Loucy (cell line): ENCODE data around the gene RAD51C.
"Not testable (repeated sequence)": the region's sequence is repeated elsewhere in the genome, so short reads cannot be mapped to it uniquely, and the experiment has no call there.

Experiments used
- H2AFZ ChIP-seq: fragments of 200-600 bp; sonication (generic); 2 replicates; pipeline ENCODE4 v1.6.0; 2016; ENCODE audit warnings: antibody characterized with exemption, mild to moderate bottlenecking, low read length, moderate library complexity
- H3F3A ChIP-seq: fragments of 200-600 bp; 2 replicates; pipeline ENCODE4 v1.6.0; 2016; ENCODE audit warnings: antibody characterized with exemption, low read depth, mild to moderate bottlenecking
- H3K27me3 ChIP-seq: fragments of 200-600 bp; sonication (generic); 2 replicates; pipeline ENCODE4 v1.6.1; 2014; ENCODE audit warnings: low read length, mild to moderate bottlenecking; ENCODE audit not compliant: insufficient read depth, poor library complexity, severe bottlenecking
- H3K36me3 ChIP-seq: fragments of 200-600 bp; sonication (generic); 2 replicates; pipeline ENCODE4 v1.6.1; 2016; ENCODE audit warnings: low read length; ENCODE audit not compliant: insufficient read depth
- H3K4me1 ChIP-seq: fragments of 200-600 bp; sonication (generic); 2 replicates; pipeline ENCODE4 v1.5.1; 2014; ENCODE audit warnings: low read length, mild to moderate bottlenecking; ENCODE audit not compliant: insufficient read depth, poor library complexity, severe bottlenecking
- H3K4me2 ChIP-seq: fragments of 200-600 bp; sonication (generic); 2 replicates; pipeline ENCODE4 v1.6.0; 2014; ENCODE audit warnings: antibody characterized with exemption, low read length, low read depth, mild to moderate bottlenecking; ENCODE audit not compliant: poor library complexity, severe bottlenecking
- H3K4me3 ChIP-seq: fragments of 200-600 bp; sonication (generic); 2 replicates; pipeline ENCODE4 v1.5.1; 2014; ENCODE audit warnings: low read length, mild to moderate bottlenecking, mixed read lengths; ENCODE audit not compliant: poor library complexity, severe bottlenecking
- H3K79me2 ChIP-seq: fragments of 200-600 bp; sonication (generic); 2 replicates; pipeline ENCODE4 v1.6.1; 2014; ENCODE audit warnings: low read length; ENCODE audit not compliant: insufficient read depth
- H3K9ac ChIP-seq: fragments of 200-600 bp; sonication (generic); 2 replicates; pipeline ENCODE4 v1.6.0; 2014; ENCODE audit warnings: mild to moderate bottlenecking, low read depth, low read length, moderate library complexity; ENCODE audit not compliant: poor library complexity, severe bottlenecking
- H3K9me2 ChIP-seq: fragments of 200-600 bp; sonication (generic); replicated peaks from 2 replicates; pipeline ENCODE4 v1.6.1; 2016; ENCODE audit warnings: low read depth, low read length, mixed read lengths
- H3K9me3 ChIP-seq: fragments of 200-600 bp; sonication (generic); 2 replicates; pipeline ENCODE4 v1.6.1; 2014; ENCODE audit warnings: mild to moderate bottlenecking, antibody characterized with exemption, low read length, low read depth; ENCODE audit not compliant: insufficient read depth
- H4K20me1 ChIP-seq: fragments of 200-600 bp; sonication (generic); 2 replicates; pipeline ENCODE4 v1.6.0; 2014; ENCODE audit warnings: antibody characterized with exemption, low read length, mild to moderate bottlenecking; ENCODE audit not compliant: insufficient read depth, poor library complexity, severe bottlenecking
- EZH2phosphoT487 ChIP-seq: fragments of 200-600 bp; IDR thresholded peaks from 2 replicates; pipeline ENCODE4 v1.6.1; 2018; ENCODE audit warnings: antibody characterized with exemption, mild to moderate bottlenecking, moderate library complexity, borderline replicate concordance
- TF ChIP-seq, protein P1 (sequence below): fragments of 200-600 bp; sonication (generic); conservative IDR thresholded peaks from 2 replicates; pipeline ENCODE4 v1.5.1; 2014; ENCODE audit warnings: mild to moderate bottlenecking, antibody characterized with exemption, low read length

Gene RAD51C

DNA sequence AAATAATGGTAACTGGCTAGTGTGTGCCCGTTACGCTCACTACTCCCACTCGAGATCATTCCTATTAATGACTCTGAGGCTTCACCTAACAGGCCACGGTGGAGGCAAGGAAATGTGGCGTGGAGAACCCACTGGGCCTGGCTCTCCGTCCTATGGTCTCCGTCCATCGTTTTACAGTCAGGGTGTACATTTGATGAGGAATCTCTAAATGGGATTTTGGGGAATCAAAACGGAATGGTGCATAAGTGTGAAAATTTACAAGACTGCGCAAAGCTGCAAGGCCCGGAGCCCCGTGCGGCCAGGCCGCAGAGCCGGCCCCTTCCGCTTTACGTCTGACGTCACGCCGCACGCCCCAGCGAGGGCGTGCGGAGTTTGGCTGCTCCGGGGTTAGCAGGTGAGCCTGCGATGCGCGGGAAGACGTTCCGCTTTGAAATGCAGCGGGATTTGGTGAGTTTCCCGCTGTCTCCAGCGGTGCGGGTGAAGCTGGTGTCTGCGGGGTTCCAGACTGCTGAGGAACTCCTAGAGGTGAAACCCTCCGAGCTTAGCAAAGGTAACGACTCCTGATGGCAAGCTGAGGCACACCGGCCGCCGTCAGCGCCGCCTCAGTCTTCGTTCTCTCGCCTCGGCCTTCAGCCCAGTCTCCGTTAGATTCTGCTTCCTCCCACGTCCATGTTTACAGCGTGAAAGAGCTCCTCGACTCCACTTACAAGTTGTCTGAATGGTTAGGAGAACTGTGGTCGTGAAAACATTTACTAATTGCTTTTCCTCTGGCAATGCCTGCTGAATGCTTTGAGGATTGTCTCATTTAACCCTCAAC lies at the start of gene RAD51C:
RAD51C (plus strand) TSS at position 364 of the 817 bp plus-strand sequence; CDS start at position 406, 42 bp downstream.
- peaks cover 5% of the 10 kb centered on the region for H4K20me1 ChIP-seq
- H3K4me3 ChIP-seq: peak within 1 kb of the TSS; percentile 83
- TF ChIP-seq, protein P1, sequence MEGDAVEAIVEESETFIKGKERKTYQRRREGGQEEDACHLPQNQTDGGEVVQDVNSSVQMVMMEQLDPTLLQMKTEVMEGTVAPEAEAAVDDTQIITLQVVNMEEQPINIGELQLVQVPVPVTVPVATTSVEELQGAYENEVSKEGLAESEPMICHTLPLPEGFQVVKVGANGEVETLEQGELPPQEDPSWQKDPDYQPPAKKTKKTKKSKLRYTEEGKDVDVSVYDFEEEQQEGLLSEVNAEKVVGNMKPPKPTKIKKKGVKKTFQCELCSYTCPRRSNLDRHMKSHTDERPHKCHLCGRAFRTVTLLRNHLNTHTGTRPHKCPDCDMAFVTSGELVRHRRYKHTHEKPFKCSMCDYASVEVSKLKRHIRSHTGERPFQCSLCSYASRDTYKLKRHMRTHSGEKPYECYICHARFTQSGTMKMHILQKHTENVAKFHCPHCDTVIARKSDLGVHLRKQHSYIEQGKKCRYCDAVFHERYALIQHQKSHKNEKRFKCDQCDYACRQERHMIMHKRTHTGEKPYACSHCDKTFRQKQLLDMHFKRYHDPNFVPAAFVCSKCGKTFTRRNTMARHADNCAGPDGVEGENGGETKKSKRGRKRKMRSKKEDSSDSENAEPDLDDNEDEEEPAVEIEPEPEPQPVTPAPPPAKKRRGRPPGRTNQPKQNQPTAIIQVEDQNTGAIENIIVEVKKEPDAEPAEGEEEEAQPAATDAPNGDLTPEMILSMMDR: no peak
- no peak for TF ChIP-seq EZH2phosphoT487
- peaks cover 35% of the 10 kb centered on the region for H3K79me2 ChIP-seq
- H3K9me3 ChIP-seq: no peaks in the 10 kb centered on the region
- H3K9ac ChIP-seq: peak within 1 kb of the TSS; percentile 94
- H2AFZ ChIP-seq: peak within 1 kb of the TSS; percentile 98
- no peaks in the 10 kb centered on the region for H3K9me2 ChIP-seq
- no peaks in the 10 kb centered on the region for H3F3A ChIP-seq
- H3K27me3 ChIP-seq: peaks cover 4% of the 10 kb centered on the region
- peaks cover 31% of the 10 kb centered on the region for H3K4me1 ChIP-seq
- H3K36me3 ChIP-seq: no peaks in the 10 kb centered on the region
- peak within 1 kb of the TSS; percentile 78 for H3K4me2 ChIP-seq

DNA sequence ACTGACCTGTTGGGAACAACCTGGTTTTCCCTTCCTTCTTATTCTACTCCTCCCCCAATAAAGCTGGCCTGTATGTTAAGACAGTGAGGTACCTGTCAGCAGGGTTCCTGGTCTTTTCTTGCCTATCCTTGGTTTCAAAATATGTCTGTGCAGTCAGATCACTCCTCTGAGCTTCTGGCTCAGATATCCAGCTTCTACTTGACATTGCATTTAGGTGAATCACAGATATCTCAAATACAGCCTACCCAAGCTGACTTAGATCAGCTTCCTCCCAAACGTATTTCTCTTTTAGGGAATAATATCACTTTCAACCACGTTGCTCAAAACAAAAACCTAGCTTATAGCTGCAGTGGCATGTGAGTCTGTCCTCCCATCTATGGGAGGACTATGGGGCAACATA lies 49.3 kb upstream of the RAD51C start:
- H3K4me1 ChIP-seq: peaks cover 7% of the 10 kb centered on the region
- H3K4me2 ChIP-seq: no peak overlapping the region

DNA sequence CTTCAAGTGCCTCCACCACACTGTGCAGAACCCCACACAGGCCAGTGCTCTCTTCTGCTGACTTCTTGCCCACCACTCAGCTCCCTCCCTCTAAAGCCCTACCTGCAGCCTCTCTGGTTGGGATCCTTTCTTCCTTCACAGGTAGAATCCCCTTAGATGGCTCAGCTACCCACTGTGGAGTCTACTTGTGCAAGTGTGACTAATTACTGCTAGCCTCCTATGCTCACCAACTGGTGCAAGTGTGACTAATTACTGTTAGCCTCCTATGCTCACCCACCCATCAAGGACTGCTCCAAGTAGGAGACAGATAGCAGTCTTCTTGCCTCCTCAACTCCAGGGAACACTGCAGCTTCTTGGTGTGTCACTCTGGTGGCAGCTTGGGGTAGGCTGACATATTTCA lies 44.2 kb upstream of the RAD51C start:
- Histone ChIP-seq H3K36me3 (no peaks in the 10 kb centered on the region), H4K20me1 (no peaks in the 10 kb centered on the region), H3K4me3 (no peak overlapping the region), H3K79me2 (no peaks in the 10 kb centered on the region), H3K4me2 (no peak overlapping the region), H3K9me2 (no peaks in the 10 kb centered on the region), H3K9me3 (no peaks in the 10 kb centered on the region), H3K4me1 (peaks cover 5% of the 10 kb centered on the region), H3K27me3 (no peaks in the 10 kb centered on the region), H2AFZ (no peak overlapping the region), H3F3A (no peaks in the 10 kb centered on the region), H3K9ac (no peak overlapping the region)
- TF ChIP-seq EZH2phosphoT487: no peak
- TF ChIP-seq, protein P1: no peak

More for the DNA sequence above, 49.3 kb upstream of the RAD51C start:
- no peak for TF ChIP-seq EZH2phosphoT487
- TF ChIP-seq, protein P1: no peak
- Histone ChIP-seq H3K79me2 (no peaks in the 10 kb centered on the region), H3K9ac (no peak overlapping the region), H3F3A (no peaks in the 10 kb centered on the region), H3K9me3 (no peaks in the 10 kb centered on the region), H3K4me3 (no peak overlapping the region), H4K20me1 (no peaks in the 10 kb centered on the region), H3K27me3 (no peaks in the 10 kb centered on the region), H3K36me3 (no peaks in the 10 kb centered on the region), H3K9me2 (no peaks in the 10 kb centered on the region), H2AFZ (no peak overlapping the region; the same call in 1 of the 2 replicates)

DNA sequence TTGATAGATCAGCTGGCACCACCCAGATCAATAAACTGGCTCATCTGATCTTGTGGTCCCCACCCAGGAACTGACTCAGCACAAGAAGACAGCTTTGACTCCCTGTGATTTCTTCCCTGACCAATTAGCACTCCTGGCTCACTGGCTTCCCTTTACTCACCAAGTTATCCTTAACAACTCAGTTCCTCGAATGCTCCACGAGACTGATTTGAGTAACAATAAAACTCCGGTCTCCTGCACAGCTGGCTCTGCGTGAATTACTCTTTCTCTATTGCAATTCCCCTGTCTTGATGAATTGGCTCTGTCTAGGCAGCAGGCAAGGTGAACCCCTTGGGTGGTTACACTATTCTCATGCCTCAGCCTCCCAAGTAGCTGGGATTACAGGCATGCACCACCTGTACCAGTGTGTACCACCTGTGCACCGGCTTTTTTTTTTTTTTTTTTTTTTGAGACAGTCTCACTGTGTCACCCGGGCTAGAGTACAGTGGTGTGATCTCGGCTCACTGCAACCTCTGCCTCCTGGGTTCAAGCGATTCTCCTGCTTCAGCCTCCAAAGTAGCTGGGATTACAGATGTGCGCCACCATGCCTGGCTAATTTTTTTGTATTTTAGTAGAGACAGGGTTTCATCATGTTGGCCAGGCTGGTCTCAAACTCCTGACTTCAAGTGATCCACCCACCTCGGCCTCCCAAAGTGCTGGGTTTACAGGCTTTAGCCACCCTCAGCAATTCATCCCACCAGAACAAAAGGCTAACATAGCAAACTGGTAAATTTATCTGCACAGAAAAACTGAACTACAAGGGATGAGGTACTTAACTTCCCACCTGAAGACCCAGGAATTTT lies 34.2 kb upstream of the RAD51C start:
- H4K20me1 ChIP-seq, H3K27me3 ChIP-seq, H3K79me2 ChIP-seq, H2AFZ ChIP-seq, H3K4me1 ChIP-seq, H3K9me3 ChIP-seq, H3K36me3 ChIP-seq, H3K9me2 ChIP-seq, H3F3A ChIP-seq: not testable (repeated sequence)
- Histone ChIP-seq H3K9ac (peak overlapping the region; percentile 24), H3K4me3 (peak overlapping the region; percentile 25), H3K4me2 (peak overlapping the region; percentile 53)
